SW 1271 (cell line): Measurements from ENCODE around the gene NOTCH1.

Experiments
- DNase-seq, 2 experiments: peaks; one replicate each; lab custom pipeline; 2025; lab: John Stamatoyannopoulos, UW

NOTCH1 gene

DNA sequence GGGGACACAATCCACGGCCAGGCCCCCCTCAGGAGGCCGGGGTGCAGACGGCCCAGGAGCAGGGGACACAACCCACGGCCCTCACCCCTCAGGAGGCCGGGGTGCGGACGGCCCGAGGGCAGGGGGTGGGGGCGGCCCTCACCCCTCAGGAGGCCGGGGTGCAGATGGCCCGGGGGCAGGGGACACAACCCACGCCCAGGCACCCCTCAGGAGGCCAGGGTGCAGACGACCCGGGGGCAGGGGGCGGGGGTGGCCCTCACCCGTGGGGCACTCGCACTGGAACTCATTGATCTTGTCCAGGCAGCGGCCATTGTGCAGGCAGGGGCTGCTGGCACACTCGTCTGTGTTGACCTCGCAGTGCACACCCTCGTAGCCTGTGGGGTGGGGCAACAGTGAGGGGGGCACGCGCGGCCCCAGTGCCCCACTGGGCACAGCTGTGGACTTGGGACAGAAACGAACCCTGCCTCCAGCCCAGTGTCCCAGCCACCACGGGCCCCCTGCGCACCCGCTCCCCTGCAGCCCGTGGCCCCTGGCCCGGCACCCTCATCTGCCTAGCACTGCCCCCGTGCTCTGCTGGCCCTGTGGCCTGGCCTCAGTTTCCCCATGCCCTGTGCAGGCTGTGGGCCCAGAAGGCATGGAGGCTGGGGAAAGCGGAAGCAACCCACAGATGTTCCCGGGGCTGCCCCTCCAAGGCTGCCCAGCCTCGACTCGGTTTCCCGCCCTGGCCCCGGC is 28.7 kb downstream of the NOTCH1 start:
- DNase-seq, result no peak

GRCh38 chr9:136516191-136516654 is 29.6 kb downstream of the NOTCH1 start:
- no peak for DNase-seq

GRCh38 chr9:136515276-136515675 is 30.6 kb downstream of the NOTCH1 start:
- no peak for DNase-seq

DNA sequence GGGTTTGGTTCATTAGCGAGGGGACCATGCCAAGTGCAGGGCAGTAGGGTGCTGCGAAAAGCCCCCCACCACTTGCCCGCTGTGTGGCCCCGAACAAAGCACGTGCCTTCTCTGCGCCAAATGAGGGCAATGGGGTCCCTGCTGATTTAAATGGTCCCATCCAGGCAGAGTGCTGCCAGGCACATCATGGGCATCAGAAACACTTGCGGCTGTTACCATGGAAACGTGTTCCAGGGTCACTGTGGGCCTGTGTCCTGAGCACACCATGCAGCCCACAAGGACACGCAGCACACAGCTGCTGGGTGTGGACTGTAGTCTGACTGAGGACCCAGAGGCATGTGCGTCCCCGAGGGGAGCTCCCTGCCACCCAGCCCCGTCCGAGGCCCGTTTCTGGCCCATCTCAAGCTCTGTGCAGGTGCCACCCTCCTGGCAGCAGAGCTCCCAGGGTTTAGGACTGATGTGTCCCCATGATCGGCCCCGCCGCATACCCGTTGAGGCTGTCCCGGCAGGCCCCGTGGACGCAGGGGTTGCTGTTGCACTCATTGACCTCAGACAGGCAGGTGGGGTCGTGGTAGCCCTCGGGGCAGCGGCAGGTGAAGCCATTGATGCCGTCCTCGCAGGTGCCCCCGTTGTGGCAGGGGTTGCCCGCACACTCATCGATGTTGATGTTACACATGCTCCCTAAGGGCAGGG is 31.7 kb downstream of the NOTCH1 start:
- DNase-seq, result no peak

DNA sequence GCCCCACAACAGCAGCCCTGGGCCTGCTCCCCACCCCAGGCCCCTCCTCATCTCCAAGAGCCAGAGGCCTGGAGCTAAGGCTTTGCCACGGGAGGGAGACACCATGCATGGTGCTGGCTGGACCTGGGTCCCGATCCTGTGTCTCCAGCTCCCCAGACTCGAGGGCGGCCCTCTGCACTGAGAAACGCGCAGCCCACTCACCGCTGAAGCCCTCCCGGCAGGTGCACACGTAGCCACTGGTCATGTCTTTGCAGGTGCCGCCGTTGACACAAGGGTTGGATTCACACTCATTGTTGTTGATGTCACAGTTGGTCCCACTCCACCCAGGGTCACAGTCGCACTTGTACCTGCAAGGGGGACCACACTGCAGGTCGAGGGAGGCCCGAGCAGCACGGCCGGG is 32.7 kb downstream of the NOTCH1 start:
- DNase-seq, result no peak

- no peak for DNase-seq
Measured at GRCh38 chr9:136512651-136513071, 33.2 kb downstream of the NOTCH1 start.

GRCh38 chr9:136511670-136512592 is 33.9 kb downstream of the NOTCH1 start:
- DNase-seq, result no peak

GRCh38 chr9:136511144-136511669 is 34.6 kb downstream of the NOTCH1 start:
- DNase-seq, result no peak

- DNase-seq, result no peak
Measured at GRCh38 chr9:136510561-136510960, 35.3 kb downstream of the NOTCH1 start.

DNA sequence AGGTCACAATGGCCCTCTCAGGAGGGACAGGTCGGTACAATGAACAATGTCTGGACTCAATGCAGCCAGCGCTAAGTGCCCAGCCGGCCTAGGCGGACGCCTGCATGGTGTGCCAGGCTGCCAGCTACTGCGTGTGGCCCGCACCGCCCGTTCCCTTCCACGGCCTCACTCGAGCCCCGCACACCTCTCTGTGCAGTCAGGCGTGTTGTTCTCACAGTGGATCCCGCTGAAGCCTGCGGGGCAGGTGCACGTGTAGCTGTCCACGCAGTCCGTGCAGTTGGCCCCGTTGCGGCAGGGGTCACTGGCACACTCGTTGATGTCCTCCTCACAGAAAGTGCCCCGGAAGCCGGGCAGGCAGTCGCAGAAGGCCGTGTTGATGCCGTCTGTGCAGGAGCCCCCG is 36.3 kb downstream of the NOTCH1 start:
- DNase-seq, result no peak

GRCh38 chr9:136508729-136509500 is 36.9 kb downstream of the NOTCH1 start:
- DNase-seq, result no peak

DNA sequence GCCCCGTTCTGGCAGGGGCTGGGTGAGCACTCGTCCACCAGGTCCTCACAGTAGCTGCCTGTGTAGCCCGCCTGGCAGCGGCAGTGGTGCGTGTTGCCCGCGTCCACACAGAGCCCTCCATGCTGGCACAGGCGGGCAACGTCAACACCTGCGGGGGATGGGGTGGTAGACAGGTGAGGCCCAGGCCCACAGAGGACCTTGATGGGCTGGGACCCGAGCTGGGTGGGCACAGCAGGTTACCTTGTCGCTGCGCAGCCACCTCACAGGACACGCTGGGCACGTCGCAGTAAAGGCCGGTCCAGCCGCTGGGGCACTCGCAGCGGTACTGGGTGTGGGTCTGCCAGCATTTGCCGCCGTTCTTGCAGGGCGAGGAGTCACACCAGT is 37.9 kb downstream of the NOTCH1 start:
- DNase-seq, result no peak

- no peak for DNase-seq
Measured at GRCh38 chr9:136507221-136507991, 38.4 kb downstream of the NOTCH1 start.

GRCh38 chr9:136506425-136506824 is 39.4 kb downstream of the NOTCH1 start:
- no peak for DNase-seq

DNA sequence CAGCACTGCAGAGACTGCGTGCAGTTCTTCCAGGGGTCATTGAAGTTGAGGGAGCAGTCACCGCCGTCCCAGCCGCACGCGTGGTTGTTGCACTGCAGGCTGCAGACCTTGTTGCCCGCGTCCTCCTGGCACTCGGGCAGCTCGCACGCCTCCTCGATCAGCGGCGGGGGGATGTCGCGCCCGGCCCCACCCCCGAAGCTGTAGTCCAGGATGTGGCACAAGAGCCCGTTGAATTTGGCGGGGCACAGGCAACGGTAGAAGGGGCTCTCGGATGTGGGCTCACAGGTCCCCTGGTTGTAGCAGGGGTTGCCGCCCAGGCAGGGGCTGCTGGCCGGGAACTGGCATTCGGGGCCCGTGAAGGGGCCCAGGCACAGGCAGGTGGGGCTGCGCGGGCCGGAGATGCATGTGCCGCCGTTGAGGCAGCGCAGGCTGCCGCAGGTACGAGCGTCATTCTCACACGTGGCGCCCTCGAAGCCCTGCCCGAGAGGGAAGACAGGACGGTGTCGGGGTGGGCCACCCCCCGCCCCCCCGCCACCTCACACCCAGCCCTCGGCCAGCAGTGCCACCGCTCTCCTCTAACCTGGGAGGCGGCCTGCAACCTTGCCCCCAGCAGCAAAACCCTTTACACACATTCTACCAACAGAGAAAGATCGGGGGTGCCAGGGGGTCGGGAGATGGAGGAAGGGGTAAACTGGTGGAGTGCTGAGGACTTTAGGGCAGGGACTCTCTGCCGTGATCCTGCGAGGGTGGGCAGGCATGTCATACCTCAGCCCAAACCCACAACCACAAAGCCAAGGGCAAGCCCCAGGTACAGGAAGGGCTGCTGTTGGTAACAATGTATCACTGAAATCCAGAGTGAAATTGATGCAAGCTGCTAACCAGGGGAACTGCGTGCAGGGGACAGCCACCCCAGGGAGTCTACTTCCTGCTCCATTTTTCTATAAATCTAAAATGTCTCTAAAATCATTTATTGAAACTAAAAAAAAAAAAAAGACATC is 40.1 kb downstream of the NOTCH1 start:
- no peak for DNase-seq

DNA sequence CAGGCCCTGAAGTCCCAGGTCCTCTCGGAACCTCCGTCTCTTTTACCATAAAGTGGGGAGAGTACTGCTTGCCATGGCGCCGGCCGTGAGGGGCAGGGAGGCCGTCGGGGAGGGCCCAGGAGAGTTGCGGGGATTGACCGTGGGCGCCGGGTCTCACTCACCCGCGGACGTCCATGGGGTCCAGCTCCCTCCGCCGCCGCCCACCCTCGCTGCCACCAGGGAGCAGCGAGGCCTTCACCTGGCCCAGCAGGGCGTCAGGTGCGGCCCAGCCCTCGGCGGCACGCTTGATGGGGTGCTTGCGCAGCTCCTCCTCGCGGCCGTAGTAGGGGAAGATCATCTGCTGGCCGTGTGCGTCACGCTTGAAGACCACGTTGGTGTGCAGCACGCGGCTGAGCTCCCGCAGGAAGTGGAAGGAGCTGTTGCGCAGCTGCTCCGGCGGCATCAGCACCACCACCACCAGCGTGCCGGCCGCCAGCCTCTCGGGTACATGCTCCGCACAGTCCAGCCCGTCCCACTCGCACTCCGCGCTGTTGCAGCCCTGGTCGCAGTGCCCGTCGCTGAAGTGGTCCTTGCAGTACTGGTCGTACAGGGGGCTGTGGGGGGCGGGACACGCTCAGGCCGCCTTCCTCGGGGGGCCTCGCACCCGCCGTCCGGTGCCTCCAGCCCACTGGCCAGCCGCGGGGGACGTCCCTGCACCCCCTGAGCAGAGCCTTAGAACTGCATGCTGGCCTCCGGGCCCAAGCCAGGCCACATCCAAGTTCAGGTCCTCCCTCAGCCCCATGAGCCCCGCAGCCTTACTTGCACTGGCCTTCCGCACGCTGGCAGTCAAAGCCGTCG is 41.1 kb downstream of the NOTCH1 start:
- no peak for DNase-seq

- no peak for DNase-seq
Measured at GRCh38 chr9:136502940-136503550, 42.8 kb downstream of the NOTCH1 start.

- no peak for DNase-seq
Measured at GRCh38 chr9:136502196-136502595, 43.7 kb downstream of the NOTCH1 start.
